Endothelial cell of umbilical vein (primary cell): Measurements from ENCODE around the gene LRIG1.

Source experiments
- CTCF ChIP-seq, 2 donors: IDR thresholded peaks; 1 replicate in 1 of 2; 2 replicates in 1 of 2; pipeline ENCODE4 v1.5.1; 2011; ENCODE audit warnings: low read length in 2 of 2, mild to moderate bottlenecking in 2 of 2, moderate library complexity in 2 of 2, control low read depth in 1 of 2, inconsistent platforms in 1 of 2, low read depth in 1 of 2; ENCODE audit not compliant: insufficient read depth in 1 of 2; ENCODE audit errors: extremely low read depth in 1 of 2
- EZH2 ChIP-seq: IDR thresholded peaks from 2 replicates; pipeline ENCODE4 v1.6.1; 2012; ENCODE audit warnings: borderline replicate concordance, low read depth, mild to moderate bottlenecking, moderate library complexity, low read length, inconsistent platforms; ENCODE audit not compliant: severe bottlenecking
- POLR2A ChIP-seq: IDR thresholded peaks from 2 replicates; pipeline ENCODE4 v1.6.1; 2012; ENCODE audit warnings: low read depth, mild to moderate bottlenecking, control low read depth, low read length

GRCh38 chr3:66392966-66393332 lies 107.9 kb downstream of the LRIG1 start:
- no peak for TF ChIP-seq POLR2A
- TF ChIP-seq EZH2, result no peak
- no peak for TF ChIP-seq CTCF (IDR thresholded peaks at IDR 0.05; ENCODE audit: extremely low read depth in 1 of 2, insufficient read depth in 1 of 2, low read depth in 1 of 2, low read length in 2 of 2)
